SIG-M5 treated with dmso at 0.1 percent for 504 hours (cell line): ENCODE measurements around the gene ZNF611.
"Not testable (repeated sequence)": the region's sequence is repeated elsewhere in the genome, so short reads cannot be mapped to it uniquely, and the experiment has no call there.

Experiments
- DNase-seq: peaks from one replicate; lab custom pipeline; 2025; ENCODE audit not compliant: unreplicated experiment; lab: John Stamatoyannopoulos, UW

The ZNF611 gene

GRCh38 chr19:52720541-52720940 lies 14.3 kb downstream of the ZNF611 start:
- DNase-seq, result not testable (repeated sequence)

- DNase-seq, result no peak
Measured at GRCh38 chr19:52716522-52716921, 18.3 kb downstream of the ZNF611 start.

GRCh38 chr19:52715902-52716301 lies 18.9 kb downstream of the ZNF611 start:
- DNase-seq, result not testable (repeated sequence)

GRCh38 chr19:52715330-52715729 lies 19.5 kb downstream of the ZNF611 start:
- not testable (repeated sequence) for DNase-seq

GRCh38 chr19:52713051-52713450 lies 21.8 kb downstream of the ZNF611 start:
- not testable (repeated sequence) for DNase-seq

- not testable (repeated sequence) for DNase-seq
Measured at GRCh38 chr19:52711661-52712060, 23.2 kb downstream of the ZNF611 start.

- no peak for DNase-seq
Measured at GRCh38 chr19:52710538-52710937, 24.3 kb downstream of the ZNF611 start.

- not testable (repeated sequence) for DNase-seq
Measured at GRCh38 chr19:52705615-52706014, 29.2 kb downstream of the ZNF611 start.

GRCh38 chr19:52703917-52704316 lies 30.9 kb downstream of the ZNF611 start:
- no peak for DNase-seq

GRCh38 chr19:52700673-52701072 lies 34.2 kb downstream of the ZNF611 start:
- no peak for DNase-seq

- DNase-seq, result not testable (repeated sequence)
Measured at GRCh38 chr19:52699555-52699954, 35.3 kb downstream of the ZNF611 start.

- DNase-seq, result no peak
Measured at GRCh38 chr19:52695996-52696395, 38.8 kb downstream of the ZNF611 start.

- DNase-seq, result no peak
Measured at GRCh38 chr19:52694921-52695320, 39.9 kb downstream of the ZNF611 start.

- not testable (repeated sequence) for DNase-seq
Measured at GRCh38 chr19:52694281-52694680, 40.6 kb downstream of the ZNF611 start.

- no peak for DNase-seq
Measured at GRCh38 chr19:52692431-52693008, 42.3 kb downstream of the ZNF611 start.

- no peak for DNase-seq
Measured at GRCh38 chr19:52691737-52692136, 43.1 kb downstream of the ZNF611 start.

- DNase-seq, result no peak
Measured at GRCh38 chr19:52691215-52691610, 43.6 kb downstream of the ZNF611 start.

GRCh38 chr19:52690369-52691214 lies 44.3 kb downstream of the ZNF611 start:
- no peak for DNase-seq

GRCh38 chr19:52689843-52690368 lies 44.9 kb downstream of the ZNF611 start:
- DNase-seq, result no peak

GRCh38 chr19:52688925-52689796 lies 45.7 kb downstream of the ZNF611 start:
- not testable (repeated sequence) for DNase-seq

- DNase-seq, result no peak
Measured at GRCh38 chr19:52688335-52688734, 46.5 kb downstream of the ZNF611 start.
